ENCODE data around the gene PPFIBP1. TPM values are rescaled to one million over a fixed set of nuclear protein-coding genes. Genes with fewer than 3 reads are reported as not detected.

The PPFIBP1 gene
- total RNA-seq, 1 donor from 2014 or later, result 136 TPM

GRCh38 chr12:27521066-27521465 is 2.9 kb upstream of the PPFIBP1 start:
- no peak for TF ChIP-seq CTCF (IDR thresholded peaks at IDR 0.05)
- ATAC-seq (no peak), DNase-seq (no peak)
- H3K27me3 ChIP-seq, result no peaks in the 10 kb centered on the region
- peak overlapping the region; percentile 21 for H3K27ac ChIP-seq
- H3K9me3 ChIP-seq, result no peaks in the 10 kb centered on the region
- H3K4me1 ChIP-seq, result peaks cover 5% of the 10 kb centered on the region
- intact Hi-C loops (cut with DNase I), result no loop called here
- no peak overlapping the region for H3K4me3 ChIP-seq
- no peaks in the 10 kb centered on the region for H3K36me3 ChIP-seq

DNA sequence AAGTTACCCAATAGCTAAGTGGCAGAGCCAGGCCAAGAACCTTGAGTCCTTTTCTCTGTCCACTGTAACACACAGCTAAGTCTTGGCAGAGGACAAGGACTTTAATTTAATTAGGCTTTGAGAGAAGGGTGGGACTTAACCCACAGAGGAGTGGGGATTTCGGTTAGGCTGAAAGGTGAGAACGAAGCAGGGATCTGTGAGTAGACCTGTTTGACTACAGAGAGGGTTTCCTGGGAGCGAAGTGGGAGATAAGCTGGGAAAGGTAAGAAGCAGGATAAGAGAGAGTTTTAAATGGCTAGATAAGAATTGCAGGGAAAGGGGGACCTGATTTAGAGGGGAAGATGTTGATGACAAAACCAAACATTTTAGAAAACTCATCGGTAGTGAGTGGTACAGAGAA is 2.0 kb upstream of the PPFIBP1 start:
- H3K4me1 ChIP-seq, result peaks cover 5% of the 10 kb centered on the region
- H3K27ac ChIP-seq, result no peak overlapping the region
- intact Hi-C loops (cut with DNase I), result no loop called here
- ATAC-seq (no peak), DNase-seq (no peak)
- no peaks in the 10 kb centered on the region for H3K27me3 ChIP-seq
- TF ChIP-seq CTCF (IDR thresholded peaks at IDR 0.05), result no peak
- no peak overlapping the region for H3K4me3 ChIP-seq
- H3K36me3 ChIP-seq, result no peaks in the 10 kb centered on the region
- no peaks in the 10 kb centered on the region for H3K9me3 ChIP-seq

- no peak for TF ChIP-seq CTCF (IDR thresholded peaks at IDR 0.05)
- H3K9me3 ChIP-seq, result no peaks in the 10 kb centered on the region
- H3K27me3 ChIP-seq, result no peaks in the 10 kb centered on the region
- H3K36me3 ChIP-seq, result no peaks in the 10 kb centered on the region
- H3K27ac ChIP-seq, result peak overlapping the region; percentile 89
- DNase-seq, result no peak
- peaks cover 5% of the 10 kb centered on the region for H3K4me1 ChIP-seq
- peak overlapping the region; percentile 81 for H3K4me3 ChIP-seq
- no peak for ATAC-seq
- intact Hi-C loops (cut with DNase I), result no loop called here
Observed at GRCh38 chr12:27523305-27523641, 733 bp upstream of the PPFIBP1 start.

DNA sequence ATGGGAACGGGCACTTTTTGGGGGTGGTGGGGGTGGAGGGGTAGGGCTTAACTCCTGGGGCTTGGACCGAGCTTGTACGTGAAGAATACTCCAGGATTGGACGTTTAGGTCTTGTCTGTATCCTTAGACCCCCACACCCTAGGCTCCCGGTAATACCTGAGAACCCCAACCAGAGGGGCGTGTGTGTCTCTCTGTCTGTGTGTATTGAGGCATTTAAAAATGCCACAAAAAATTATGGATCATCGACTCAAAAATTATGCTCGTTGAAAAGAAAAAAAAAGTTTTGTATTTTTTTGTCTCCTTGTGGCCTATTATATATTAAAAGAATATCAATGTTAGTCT is 459 bp downstream of the PPFIBP1 start:
- no peak for TF ChIP-seq CTCF (IDR thresholded peaks at IDR 0.05)
- Histone ChIP-seq H3K4me3 (peak overlapping the region; percentile 81), H3K4me1 (peaks cover 5% of the 10 kb centered on the region), H3K27ac (peak overlapping the region; percentile 89), H3K27me3 (no peaks in the 10 kb centered on the region), H3K9me3 (no peaks in the 10 kb centered on the region), H3K36me3 (no peaks in the 10 kb centered on the region)
- no peak for DNase-seq
- intact Hi-C loops (cut with DNase I), result no loop called here
- ATAC-seq, result no peak

DNA sequence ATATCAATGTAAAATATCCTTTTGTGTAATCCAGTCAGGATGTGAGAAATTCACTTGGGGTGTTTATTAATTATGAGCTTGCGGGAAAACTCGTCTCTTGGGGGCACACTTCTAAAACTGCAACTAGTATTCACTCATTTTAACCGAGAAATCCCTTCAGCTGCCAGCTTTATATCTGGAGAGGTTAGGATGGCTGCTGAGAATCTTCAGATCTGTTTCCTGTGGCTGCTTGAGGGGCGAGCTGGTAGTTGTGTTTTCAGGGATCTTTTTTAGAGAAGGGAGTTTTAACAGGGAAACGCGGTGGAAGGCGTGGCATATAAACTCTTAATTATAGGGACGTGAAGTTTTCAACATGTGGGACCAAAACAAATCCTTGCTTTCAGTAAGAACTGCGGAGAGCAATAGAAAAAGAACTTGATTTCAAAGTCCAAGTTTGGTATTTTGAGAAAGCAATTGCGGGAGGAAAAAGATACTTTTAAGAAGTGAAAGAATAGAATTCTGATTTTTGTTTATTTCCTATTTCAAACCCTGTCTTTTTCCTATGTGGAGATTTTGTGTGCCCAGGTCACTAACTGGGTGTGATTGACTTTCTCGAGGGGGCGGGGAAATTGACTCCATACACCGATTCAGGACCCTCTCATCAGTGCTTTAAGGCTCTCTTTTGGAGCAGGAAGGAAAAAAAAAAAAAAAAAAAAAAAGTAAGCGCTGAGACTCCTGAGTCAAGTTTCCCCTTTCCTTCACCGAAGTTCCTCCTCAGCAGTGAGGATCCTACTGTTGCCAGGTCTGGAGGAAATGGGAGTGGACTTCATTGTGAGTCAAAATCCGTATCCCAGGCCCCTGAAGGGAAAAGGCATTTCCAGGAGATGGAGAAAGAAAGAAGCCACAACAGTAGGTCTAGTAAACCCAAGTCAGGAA is 1.1 kb downstream of the PPFIBP1 start:
- no peak for TF ChIP-seq CTCF (IDR thresholded peaks at IDR 0.05)
- ATAC-seq, result no peak
- no peaks in the 10 kb centered on the region for H3K27me3 ChIP-seq
- DNase-seq, result no peak
- peaks cover 5% of the 10 kb centered on the region for H3K4me1 ChIP-seq
- intact Hi-C loops (cut with DNase I), result no loop called here
- H3K36me3 ChIP-seq, result no peaks in the 10 kb centered on the region
- H3K4me3 ChIP-seq, result peak overlapping the region; percentile 81
- H3K27ac ChIP-seq, result peak overlapping the region; percentile 89
- no peaks in the 10 kb centered on the region for H3K9me3 ChIP-seq
